Trophoblast cell (in vitro differentiated cells and primary cell): ENCODE data around the gene MBOAT7.

ENCODE experiments used
- DNase-seq, 2 donors: peaks; one replicate each; pipeline ENCODE4 v3.0.0-alpha.2; 2016
- H2AFZ ChIP-seq: 2 replicates; pipeline ENCODE4 v1.6.1; 2013; ENCODE audit warnings: low read length, moderate library complexity, mild to moderate bottlenecking; ENCODE audit not compliant: insufficient read depth, poor library complexity
- H2AK5ac ChIP-seq: 2 replicates; pipeline ENCODE4 v1.6.1; 2013; ENCODE audit warnings: mild to moderate bottlenecking, low read length
- H2BK120ac ChIP-seq: 2 replicates; pipeline ENCODE4 v1.6.1; 2013; ENCODE audit warnings: low read length, mild to moderate bottlenecking, moderate library complexity; ENCODE audit not compliant: insufficient read depth, poor library complexity
- H2BK12ac ChIP-seq: 2 replicates; pipeline ENCODE4 v1.6.1; 2013; ENCODE audit warnings: mild to moderate bottlenecking, low read length, moderate library complexity
- H2BK5ac ChIP-seq: 2 replicates; pipeline ENCODE4 v1.6.1; 2013; ENCODE audit warnings: low read length, low read depth, moderate library complexity, mild to moderate bottlenecking; ENCODE audit not compliant: poor library complexity
- H3K14ac ChIP-seq: 2 replicates; pipeline ENCODE4 v1.6.1; 2013; ENCODE audit warnings: mild to moderate bottlenecking, low read length
- H3K18ac ChIP-seq: 2 replicates; pipeline ENCODE4 v1.6.1; 2013; ENCODE audit warnings: mild to moderate bottlenecking, low read length
- H3K23ac ChIP-seq: 2 replicates; pipeline ENCODE4 v1.6.1; 2013; ENCODE audit warnings: low read length
- H3K27ac ChIP-seq: 2 replicates; pipeline ENCODE4 v1.5.1; 2013; ENCODE audit warnings: low read depth, mild to moderate bottlenecking, inconsistent platforms, low read length, moderate library complexity
- H3K27me3 ChIP-seq: 2 replicates; pipeline ENCODE4 v1.6.1; 2013; ENCODE audit warnings: inconsistent platforms, mild to moderate bottlenecking, low read length, moderate library complexity; ENCODE audit not compliant: insufficient read depth
- H3K36me3 ChIP-seq, 2 experiments: 1 replicate in 1 of 2; 2 replicates in 1 of 2; pipeline ENCODE4 v1.6.1; 2013; ENCODE audit warnings: low read length in 2 of 2, mild to moderate bottlenecking in 2 of 2, moderate library complexity in 1 of 2; ENCODE audit not compliant: insufficient read depth in 2 of 2, control insufficient read depth in 1 of 2
- H3K4ac ChIP-seq: 2 replicates; pipeline ENCODE4 v1.6.1; 2013; ENCODE audit warnings: low read depth, mild to moderate bottlenecking, low read length, moderate library complexity
- H3K4me1 ChIP-seq, 2 experiments: 1 replicate in 1 of 2; 2 replicates in 1 of 2; pipeline ENCODE4 v1.6.1; 2013; ENCODE audit warnings: low read length in 2 of 2, mild to moderate bottlenecking in 2 of 2, moderate library complexity in 1 of 2; ENCODE audit not compliant: insufficient read depth in 2 of 2, control insufficient read depth in 1 of 2
- H3K4me2 ChIP-seq: 2 replicates; pipeline ENCODE4 v1.6.1; 2013; ENCODE audit warnings: inconsistent platforms, mild to moderate bottlenecking, low read length, moderate library complexity
- H3K4me3 ChIP-seq: 2 replicates; pipeline ENCODE4 v1.5.1; 2013; ENCODE audit warnings: mild to moderate bottlenecking, low read depth, low read length, inconsistent platforms
- H3K79me1 ChIP-seq: one replicate; pipeline ENCODE4 v1.6.1; 2013; ENCODE audit warnings: low read length
- H3K79me2 ChIP-seq: 2 replicates; pipeline ENCODE4 v1.6.1; 2013; ENCODE audit warnings: low read length, mild to moderate bottlenecking; ENCODE audit not compliant: control insufficient read depth, insufficient read depth, poor library complexity
- H3K9ac ChIP-seq: 2 replicates; pipeline ENCODE4 v1.6.1; 2013; ENCODE audit warnings: mild to moderate bottlenecking, low read length
- H3K9me3 ChIP-seq: 2 replicates; pipeline ENCODE4 v1.6.1; 2013; ENCODE audit warnings: low read depth, mild to moderate bottlenecking, control low read depth, inconsistent platforms, low read length; ENCODE audit not compliant: insufficient read depth
- H4K12ac ChIP-seq: 2 replicates; pipeline ENCODE4 v1.6.1; 2013; ENCODE audit warnings: low read depth, mild to moderate bottlenecking, low read length, moderate library complexity
- H4K8ac ChIP-seq: 2 replicates; pipeline ENCODE4 v1.6.1; 2013; ENCODE audit warnings: low read depth, mild to moderate bottlenecking, low read length, moderate library complexity
- H4K91ac ChIP-seq: one replicate; pipeline ENCODE4 v1.6.1; 2013; ENCODE audit warnings: low read depth, mild to moderate bottlenecking, low read length, moderate library complexity
- WGBS: extraction: QIAGEN DNeasy Blood & Tissue Kit; methylation state at CpG from one replicate; pipeline ENCODE4 v1.1.7; 2013; ENCODE audit warnings: missing lambda C conversion rate; ENCODE audit not compliant: insufficient read length, insufficient coverage; ENCODE audit errors: extremely low coverage; 5-methylcytosine and 5-hydroxymethylcytosine counted together

The MBOAT7 gene

DNA sequence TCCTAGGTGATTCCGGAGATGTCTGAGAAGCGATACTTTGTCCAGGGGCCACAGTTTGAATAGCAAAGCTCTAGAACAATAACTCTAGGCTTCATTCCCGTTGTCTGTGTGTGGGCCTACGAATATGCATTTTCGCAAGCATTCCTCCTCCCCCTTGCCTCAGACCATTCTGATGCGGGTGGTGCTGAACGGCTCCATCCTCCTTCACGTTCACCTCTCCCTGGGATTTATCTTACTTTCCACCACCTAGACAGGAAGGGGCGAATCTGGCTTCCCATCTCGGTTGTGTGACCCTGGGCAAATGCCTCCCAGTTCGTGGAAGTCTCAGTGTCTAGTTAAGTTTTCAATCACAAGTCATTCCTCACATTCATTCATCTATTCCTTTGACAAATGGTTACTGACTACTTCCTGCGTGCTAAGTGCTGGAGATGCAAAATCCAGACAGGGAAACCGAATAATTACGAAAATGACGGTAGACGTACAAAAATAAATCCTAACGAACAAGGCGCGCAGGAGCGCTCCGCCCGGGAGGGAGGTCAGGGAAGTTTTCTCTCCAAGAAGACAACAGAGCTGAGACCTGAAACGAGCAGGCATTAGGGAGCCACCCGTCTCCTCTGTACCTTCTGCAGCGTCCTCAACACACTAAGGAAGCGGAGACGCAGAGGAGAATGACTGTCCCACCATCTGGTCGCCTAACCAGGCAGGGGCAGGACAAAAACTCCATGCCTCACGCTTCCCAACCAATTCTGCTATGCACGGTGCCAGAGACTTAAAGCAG, 53.1 kb downstream of the MBOAT7 start:
- H3K4me1 ChIP-seq: peaks cover 11 to 15% of the 10 kb centered on the region in 2 experiments
- peak overlapping the region; percentile 9 for H3K23ac ChIP-seq
- peaks cover 27 to 40% of the 10 kb centered on the region in 2 experiments for H3K36me3 ChIP-seq
- H3K79me2 ChIP-seq: peaks cover 31% of the 10 kb centered on the region
- H3K9me3 ChIP-seq: peaks cover 3% of the 10 kb centered on the region
- DNase-seq: peak; percentile 38 to 63
- peak overlapping the region; percentile 44 for H3K9ac ChIP-seq
- peak overlapping the region; percentile 83 for H3K4me2 ChIP-seq
- WGBS: no CpG with 5 or more reads among the region's 30 CpGs
- H4K12ac ChIP-seq: peak overlapping the region; percentile 2
- no peak overlapping the region for H4K91ac ChIP-seq
- H4K8ac ChIP-seq: no peak overlapping the region
- H2BK120ac ChIP-seq: no peak overlapping the region
- H3K4ac ChIP-seq: no peak overlapping the region
- H3K14ac ChIP-seq: peak overlapping the region; percentile 34
- no peaks in the 10 kb centered on the region for H3K27me3 ChIP-seq
- H2BK12ac ChIP-seq: no peak overlapping the region
- peak overlapping the region; percentile 57 for H3K4me3 ChIP-seq
- peak overlapping the region; percentile 42 for H2AFZ ChIP-seq
- peak overlapping the region; percentile 45 for H3K27ac ChIP-seq
- peak overlapping the region; percentile 12 for H3K18ac ChIP-seq
- peaks cover 8% of the 10 kb centered on the region for H3K79me1 ChIP-seq
- H2BK5ac ChIP-seq: no peak overlapping the region
- no peak overlapping the region for H2AK5ac ChIP-seq

DNA sequence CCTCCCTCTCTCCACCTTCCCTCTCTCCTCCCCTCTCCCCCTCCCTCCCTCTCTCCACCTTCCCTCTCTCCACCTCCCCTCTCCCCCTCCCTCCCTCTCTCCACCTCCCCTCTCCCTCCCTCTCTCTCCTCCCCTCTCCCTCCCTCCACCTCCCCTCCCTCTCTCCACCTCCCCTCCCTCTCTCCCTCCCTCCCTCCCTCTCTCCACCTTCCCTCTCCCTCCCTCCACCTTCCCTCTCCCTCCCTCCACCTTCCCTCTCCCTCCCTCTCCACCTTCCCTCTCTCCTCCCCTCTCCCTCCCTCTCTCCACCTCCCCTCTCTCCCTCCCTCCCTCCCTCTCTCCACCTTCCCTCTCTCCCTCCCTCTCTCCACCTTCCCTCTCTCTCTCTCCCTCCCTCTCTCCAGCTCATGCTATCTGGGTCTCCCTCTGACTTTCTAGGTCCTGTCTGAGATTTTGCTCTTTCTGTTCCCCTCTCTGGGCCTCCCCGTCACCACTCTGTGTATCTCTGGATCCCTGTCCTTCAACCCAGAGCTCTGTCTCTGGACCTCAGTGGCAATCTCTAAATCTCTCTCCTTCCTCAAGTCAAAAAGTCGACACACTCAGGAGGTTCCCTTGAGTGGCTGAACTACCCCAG, 55.3 kb downstream of the MBOAT7 start:
- peaks cover 10 to 11% of the 10 kb centered on the region in 2 experiments for H3K4me1 ChIP-seq
- no peak overlapping the region for H3K27ac ChIP-seq
- peak overlapping the region; percentile 0 for H3K4me3 ChIP-seq
- no CpG with 5 or more reads among the region's 2 CpGs for WGBS
- H3K27me3 ChIP-seq: no peaks in the 10 kb centered on the region
- H3K4me2 ChIP-seq: no peak overlapping the region
- H3K79me2 ChIP-seq: peaks cover 15% of the 10 kb centered on the region
- H2AFZ ChIP-seq: no peak overlapping the region
- H2BK120ac ChIP-seq: no peak overlapping the region
- no peak overlapping the region for H3K23ac ChIP-seq
- H3K14ac ChIP-seq: no peak overlapping the region
- no peak overlapping the region for H2BK12ac ChIP-seq
- H4K8ac ChIP-seq: no peak overlapping the region
- DNase-seq: no peak
- no peak overlapping the region for H3K18ac ChIP-seq
- peaks cover 3% of the 10 kb centered on the region for H3K9me3 ChIP-seq
- no peak overlapping the region for H2BK5ac ChIP-seq
- no peak overlapping the region for H2AK5ac ChIP-seq
- H3K4ac ChIP-seq: no peak overlapping the region
- no peak overlapping the region for H3K9ac ChIP-seq
- H3K36me3 ChIP-seq: peaks cover 25 to 36% of the 10 kb centered on the region in 2 experiments
- H3K79me1 ChIP-seq: peaks cover 8% of the 10 kb centered on the region
- H4K91ac ChIP-seq: no peak overlapping the region
- no peak overlapping the region for H4K12ac ChIP-seq

DNA sequence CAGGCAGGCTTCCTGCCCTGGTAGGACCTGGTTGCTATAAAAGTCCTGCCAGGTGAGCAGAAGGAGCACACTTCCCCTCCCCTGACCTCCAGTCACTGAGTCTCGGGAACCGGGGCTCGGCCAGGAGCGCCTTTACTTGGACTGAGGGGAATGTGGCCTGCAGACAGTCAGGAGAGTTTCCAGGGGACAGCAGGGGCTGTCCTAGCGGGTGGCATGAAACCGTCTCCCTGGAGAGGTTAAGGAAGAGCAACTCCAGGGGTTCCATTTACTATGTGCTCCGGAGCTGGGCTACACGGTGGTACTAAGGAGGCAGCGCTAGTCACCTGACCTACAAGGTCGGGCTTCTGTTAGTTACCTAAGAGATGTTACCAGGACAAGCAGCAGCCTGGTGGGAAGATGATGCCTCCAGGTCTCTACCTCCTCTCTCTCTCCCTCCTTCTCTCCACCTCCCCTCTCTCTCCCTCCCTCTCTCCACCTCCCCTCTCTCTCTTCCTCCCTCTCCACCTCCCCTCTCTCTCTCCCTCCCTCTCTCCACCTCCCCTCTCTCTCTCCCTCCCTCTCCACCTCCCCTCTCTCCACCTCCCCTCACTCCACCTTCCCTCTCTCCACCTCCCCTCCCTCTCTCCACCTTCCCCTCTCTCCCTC, 55.9 kb downstream of the MBOAT7 start:
- Histone ChIP-seq H3K4me3 (peak overlapping the region; percentile 0), H3K27me3 (no peaks in the 10 kb centered on the region), H3K27ac (no peak overlapping the region), H4K91ac (no peak overlapping the region), H4K12ac (no peak overlapping the region), H3K4ac (no peak overlapping the region), H3K79me1 (peaks cover 8% of the 10 kb centered on the region), H3K9ac (no peak overlapping the region), H3K36me3 (peaks cover 31 to 36% of the 10 kb centered on the region in 2 experiments), H2BK12ac (no peak overlapping the region), H3K4me1 (peaks cover 4 to 6% of the 10 kb centered on the region in 2 experiments), H3K4me2 (no peak overlapping the region), H2AK5ac (no peak overlapping the region), H2BK120ac (no peak overlapping the region), H3K18ac (no peak overlapping the region), H3K79me2 (peaks cover 8% of the 10 kb centered on the region), H3K23ac (no peak overlapping the region), H3K9me3 (peaks cover 3% of the 10 kb centered on the region), H3K14ac (no peak overlapping the region), H2AFZ (no peak overlapping the region), H4K8ac (no peak overlapping the region), H2BK5ac (no peak overlapping the region)
- DNase-seq: no peak
- no CpG with 5 or more reads among the region's 10 CpGs for WGBS

DNA sequence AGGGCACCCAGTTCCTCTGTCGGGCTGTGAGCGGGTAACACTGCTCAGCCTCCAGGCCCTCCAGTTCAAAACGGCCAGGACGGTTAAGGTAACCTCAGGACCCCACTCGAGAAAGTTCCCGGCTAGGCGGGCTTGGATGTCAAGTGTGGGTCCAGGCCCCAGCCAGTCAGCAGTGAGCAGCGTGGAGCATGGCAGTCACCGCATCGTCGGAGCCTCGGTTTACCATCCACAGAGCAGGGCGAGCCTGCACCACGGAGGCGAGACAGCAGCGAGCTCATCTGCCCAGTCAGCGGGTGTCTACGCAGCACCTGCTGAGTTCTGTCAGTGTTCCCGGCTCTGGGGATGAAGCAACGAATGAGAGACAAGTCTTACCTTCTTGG, 59.8 kb downstream of the MBOAT7 start:
- H3K27me3 ChIP-seq: no peaks in the 10 kb centered on the region
- H2AK5ac ChIP-seq: no peak overlapping the region
- H3K14ac ChIP-seq: no peak overlapping the region
- no peak overlapping the region for H3K4me2 ChIP-seq
- H3K4me1 ChIP-seq: no peaks in the 10 kb centered on the region
- H3K79me1 ChIP-seq: no peaks in the 10 kb centered on the region
- no peak overlapping the region for H4K8ac ChIP-seq
- peaks cover 3% of the 10 kb centered on the region for H3K9me3 ChIP-seq
- H3K23ac ChIP-seq: no peak overlapping the region
- H3K4me3 ChIP-seq: no peak overlapping the region
- no CpG with 5 or more reads among the region's 20 CpGs for WGBS
- H3K4ac ChIP-seq: no peak overlapping the region
- H3K36me3 ChIP-seq: peaks cover 67 to 68% of the 10 kb centered on the region in 2 experiments
- H3K27ac ChIP-seq: no peak overlapping the region
- no peak overlapping the region for H4K91ac ChIP-seq
- no peak for DNase-seq
- no peaks in the 10 kb centered on the region for H3K79me2 ChIP-seq
- H2AFZ ChIP-seq: no peak overlapping the region
- no peak overlapping the region for H2BK120ac ChIP-seq
- H3K9ac ChIP-seq: no peak overlapping the region
- no peak overlapping the region for H2BK12ac ChIP-seq
- no peak overlapping the region for H2BK5ac ChIP-seq
- H4K12ac ChIP-seq: no peak overlapping the region
- no peak overlapping the region for H3K18ac ChIP-seq
